GM18870 (cell line): ENCODE measurements around the gene IGHMBP2.

Experiments used
- ATAC-seq: cut with Tn5 transposase; IDR thresholded peaks from one replicate; pipeline ENCODE4 v1.9.1; 2021; ENCODE audit warnings: moderate library complexity; ENCODE audit not compliant: unreplicated experiment

IGHMBP2 gene

DNA sequence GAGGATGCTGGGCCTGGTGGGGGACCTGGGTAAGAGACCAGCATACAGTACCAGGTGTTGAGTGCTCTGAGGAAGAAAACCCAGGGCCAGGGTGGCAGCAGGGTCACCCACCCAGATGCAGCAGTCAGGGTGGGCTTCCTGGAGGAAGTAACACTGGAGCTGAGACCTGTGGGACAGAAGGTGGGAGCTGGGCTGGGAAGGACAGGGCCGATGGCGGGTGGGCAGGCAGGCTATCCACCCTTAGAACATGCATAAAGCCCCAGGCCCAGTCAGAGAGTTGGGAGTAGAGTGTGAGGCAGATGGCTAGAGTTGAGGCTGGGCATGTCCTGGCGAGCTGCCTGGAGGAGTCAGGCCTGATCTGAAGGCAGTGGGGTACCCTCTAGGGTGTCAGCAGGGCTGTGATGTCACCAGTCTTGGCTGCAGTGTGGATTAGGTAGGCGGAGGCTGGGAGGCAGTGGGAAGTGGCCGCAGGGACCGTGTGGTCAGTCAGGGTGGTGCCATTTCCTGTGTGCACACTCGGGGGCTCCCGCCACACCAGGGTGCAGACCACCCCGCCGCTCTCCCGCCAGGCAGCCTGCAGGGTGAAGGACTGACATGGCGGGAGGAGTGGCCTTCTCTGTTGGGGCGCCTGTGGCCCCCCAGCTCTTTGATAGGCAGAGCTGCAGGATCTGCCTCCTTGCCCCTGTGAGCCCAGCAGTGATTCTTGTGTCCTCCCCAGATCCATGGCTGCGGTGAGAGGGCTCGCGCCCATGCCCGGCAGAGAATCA, 35.3 kb downstream of the IGHMBP2 start:
- no peak for ATAC-seq

DNA sequence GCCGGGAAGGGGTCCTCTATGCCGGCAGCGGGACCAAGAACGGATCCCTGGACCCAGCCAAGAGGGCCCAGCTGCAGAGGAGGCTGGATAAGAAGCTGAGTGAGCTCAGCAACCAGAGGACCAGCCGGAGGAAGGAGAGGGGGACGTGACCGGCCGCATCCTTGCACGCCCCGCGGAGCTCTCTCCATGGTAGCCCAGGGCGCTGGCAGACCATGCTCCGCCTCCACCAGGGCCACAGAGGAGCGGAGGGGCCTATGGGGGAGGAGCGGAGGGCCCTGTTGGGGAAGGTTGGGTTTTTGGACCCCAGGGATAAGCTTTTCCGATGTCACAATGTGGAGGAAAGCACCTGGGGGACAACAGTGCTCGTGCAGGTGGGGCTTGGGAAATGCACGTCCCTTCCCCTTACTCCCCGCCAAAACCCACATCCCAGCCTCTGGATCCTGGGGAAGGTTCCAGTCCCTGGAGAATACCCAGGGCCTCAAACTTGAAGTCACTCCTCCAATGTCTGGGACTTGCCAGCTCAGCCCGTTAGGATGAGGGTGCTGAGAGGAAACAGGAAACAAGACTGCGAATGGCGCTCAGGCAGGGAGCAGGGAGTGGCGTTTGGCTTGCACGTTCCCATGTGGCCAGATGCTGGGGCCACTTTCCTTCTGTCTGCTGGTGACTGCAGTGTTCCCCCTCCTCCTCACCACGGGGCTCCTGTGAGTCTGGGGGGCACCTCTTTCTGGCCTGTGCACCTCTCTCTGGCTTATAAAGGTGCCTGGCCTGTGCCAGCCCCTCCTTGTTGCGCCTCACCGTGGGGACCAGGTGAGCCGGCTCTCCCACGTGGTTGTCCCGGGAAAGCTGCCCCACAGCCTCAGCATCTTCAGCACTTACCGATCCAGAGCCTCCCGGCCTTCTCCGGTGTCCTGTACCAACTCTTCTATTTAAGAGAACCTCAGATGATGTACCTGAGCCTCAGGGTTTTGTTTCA, 36.2 kb downstream of the IGHMBP2 start:
- no peak for ATAC-seq

DNA sequence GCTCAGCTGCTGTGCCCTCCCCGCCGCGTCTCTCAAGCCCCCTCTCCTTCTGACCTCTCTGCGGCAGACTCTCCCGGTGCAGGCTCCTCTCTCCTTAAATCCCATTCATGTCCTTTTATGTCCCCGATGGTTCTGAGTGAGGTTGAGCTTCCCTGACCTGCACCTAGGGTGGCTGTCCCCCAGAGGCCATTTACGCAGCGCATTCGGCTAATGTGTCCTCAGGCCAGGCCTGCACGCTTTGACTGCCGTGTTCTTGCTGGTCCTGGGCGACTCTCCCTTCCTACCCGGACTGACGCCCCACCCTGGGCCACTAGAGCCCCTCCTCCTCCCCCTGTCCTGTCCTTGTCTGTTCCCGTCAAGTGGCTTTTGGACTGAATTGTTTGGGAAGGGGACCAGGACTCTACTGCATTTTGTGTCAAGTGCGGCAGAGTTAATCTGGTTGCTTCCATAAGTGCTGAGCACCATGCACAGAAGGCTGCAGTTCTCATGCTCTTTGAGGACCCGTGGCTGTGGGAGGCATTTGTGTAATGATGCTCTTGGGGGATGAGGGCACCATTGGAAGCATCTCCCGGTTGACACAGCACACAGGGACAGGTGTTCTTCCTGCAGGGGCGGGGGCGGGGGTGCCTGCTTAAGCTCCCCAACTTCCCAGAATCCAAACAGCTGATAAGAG, 37.1 kb downstream of the IGHMBP2 start:
- ATAC-seq: no peak

DNA sequence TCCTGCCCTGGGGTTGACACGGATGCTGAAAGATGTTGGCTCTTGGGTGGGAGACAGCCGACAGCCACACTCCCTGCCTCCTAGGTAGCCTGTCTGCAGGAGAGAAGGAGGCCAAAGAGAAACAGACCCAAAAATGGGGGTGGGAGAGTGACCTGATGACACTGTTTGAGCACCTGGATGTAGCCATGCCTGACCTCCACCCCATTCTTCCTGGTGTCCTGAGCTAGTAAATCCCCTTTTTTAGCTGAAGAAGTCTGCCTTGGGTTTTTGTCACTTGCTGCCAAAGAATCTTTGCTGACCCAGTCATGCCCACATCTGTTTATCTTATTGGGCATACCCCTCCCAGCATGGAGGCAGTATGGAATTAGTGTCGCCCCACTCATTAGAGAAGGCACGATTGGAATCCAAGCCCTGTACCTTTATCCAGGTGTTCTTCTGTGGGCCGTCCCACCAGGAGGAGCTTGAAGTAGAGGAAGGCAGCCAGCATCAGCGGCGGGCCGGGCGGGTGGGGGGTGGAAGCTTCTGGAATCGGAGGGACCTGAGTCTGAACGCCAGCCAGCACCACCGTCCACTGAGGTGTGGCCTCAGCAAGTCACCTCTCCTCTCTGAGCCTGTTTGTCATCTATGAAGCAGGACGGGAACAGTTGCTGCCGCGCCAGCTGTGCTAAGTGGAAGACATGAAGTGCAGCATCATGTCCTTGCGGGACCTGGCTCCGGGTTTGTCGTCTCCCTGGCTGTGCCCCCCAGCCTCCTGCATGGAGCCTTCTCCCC, 37.8 kb downstream of the IGHMBP2 start:
- no peak for ATAC-seq

DNA sequence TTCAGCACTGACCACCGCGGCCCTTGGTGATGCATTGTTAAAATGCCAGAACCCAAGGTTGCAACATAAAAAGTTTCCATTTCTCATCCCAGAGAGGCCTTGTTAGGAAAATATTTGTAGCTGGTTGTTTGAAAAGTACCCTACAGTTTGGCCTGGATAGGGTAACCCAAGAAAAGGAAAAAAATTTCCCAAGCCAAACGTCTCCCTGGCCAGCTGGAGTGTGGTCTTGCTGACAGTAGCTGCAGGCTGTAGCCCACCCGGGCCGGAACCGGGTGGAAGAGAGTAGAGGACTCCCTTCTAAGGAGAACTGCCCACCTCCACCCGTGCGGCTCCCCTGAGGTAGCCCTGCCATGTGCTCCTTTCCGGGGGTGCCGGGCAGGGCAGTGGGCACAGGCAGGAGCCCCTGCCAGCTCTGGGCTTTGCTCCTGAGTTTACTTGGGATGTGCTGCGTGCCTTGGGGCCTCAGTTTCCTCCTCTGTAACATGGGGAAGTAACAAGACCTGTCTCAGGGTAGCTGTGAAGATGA, 38.5 kb downstream of the IGHMBP2 start:
- ATAC-seq: no peak

DNA sequence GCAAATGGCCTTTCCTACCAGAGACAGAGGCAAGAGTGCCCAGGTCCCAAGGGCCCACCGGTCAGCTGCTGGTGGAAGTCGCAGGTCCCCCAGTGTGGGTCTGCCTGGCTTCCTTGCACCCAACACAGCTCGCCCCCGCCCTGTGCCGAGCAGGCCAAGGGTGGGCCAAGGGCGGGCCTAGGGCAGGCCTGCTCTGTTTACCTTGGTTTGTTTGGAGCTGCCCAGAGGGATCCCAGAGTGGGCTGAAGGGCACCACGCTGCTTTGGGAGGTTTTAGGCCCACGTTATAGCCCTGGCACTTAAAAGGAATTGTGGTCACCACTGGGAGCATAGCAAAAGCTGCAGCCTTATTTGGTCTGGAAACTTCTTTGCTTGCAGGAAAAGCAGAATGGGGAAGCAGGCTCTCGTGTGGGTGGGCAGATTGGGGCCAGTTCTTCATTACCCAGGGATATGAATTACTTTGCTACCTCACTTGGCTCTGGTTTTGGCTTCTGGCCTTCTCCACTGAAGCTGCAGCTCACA, 39.1 kb downstream of the IGHMBP2 start:
- no peak for ATAC-seq

DNA sequence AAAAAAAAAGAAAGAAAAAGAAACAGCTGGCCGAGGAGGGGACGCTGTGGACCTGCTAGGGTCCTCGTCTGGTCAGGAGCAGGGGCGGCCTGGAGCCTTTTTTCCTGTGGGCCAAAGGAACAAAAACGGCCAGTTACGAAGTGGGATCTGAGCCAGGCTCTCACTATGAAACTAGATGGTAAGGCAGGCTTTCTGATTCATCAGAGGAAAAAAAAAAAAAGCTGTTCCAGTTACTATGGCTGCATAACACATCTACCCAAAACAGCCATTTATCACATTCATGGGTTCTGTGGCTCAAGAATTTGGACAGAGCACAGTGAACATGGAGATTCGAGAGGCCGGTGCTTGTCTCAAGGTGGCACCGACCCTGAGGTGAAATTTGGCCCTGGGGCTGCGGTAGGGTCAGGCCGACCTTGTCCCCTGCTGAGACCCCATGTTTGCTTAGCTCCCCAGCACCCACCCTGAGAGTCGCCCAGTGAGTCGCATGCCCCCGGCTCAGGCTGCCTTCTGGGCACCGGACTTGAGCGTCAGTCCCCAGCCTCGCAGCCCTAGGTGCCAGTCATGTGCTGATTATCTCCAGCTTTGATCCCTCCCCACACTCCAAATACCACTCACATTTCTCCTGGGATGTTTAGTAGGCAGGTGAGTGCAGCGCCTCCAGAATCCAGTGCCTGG, 42.9 kb downstream of the IGHMBP2 start:
- ATAC-seq: no peak

DNA sequence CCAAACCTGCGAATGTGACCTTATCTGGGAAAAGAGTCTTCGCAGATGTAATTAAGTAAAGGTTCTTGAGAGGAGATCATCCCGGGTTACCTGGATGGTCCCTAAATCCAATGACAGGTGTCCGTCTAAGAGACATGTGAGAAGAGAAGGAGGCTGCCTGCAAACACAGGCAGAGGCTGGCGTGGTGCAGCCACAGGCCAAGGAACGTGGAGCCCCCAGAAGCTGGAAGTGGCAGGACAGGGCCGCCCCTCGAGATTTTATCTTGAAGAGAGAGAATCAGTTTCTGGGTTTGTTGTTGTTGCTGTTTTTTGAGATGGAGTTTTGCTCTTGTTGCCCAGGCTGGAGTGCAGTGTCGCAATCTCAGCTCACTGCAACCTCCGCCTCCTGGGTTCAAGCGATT, 43.5 kb downstream of the IGHMBP2 start:
- no peak for ATAC-seq

DNA sequence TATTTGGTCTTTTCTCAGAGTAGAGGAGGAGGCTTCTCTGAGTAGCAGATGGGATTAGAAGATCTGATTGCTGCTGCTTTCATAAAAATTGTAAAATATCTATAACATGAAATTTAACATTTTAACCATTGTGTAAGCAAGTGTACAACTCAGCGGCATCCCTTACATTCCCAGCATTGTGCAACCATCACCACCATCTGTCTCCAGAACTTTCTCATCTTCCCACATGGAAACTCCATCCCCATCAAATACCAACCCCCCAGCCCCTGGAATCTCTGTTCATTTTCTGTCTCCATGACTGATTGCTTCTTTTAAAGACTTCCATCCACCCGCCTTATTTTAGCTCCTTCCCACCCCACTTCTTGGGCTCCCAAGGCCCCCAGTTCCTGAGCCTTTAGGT, 44.8 kb downstream of the IGHMBP2 start:
- ATAC-seq: no peak

DNA sequence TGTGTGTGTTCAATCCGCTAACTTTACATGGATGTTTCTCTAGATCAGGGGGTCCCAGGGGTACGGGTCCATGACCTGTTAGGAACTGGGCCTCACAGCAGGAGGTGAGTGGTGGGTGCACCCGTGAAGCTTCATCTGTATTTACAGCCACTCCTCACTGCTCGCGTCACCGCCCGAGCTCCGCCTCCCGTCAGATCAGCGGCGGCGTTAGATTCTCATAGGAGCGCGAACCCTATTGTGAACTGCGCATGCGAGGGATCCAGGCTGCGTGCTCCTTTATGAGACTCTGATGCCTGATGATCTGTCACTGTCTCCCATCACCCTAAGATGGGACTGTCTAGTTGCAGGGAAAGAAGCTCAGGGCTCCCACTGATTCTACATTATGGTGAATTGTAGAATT, 45.2 kb downstream of the IGHMBP2 start:
- ATAC-seq: no peak

DNA sequence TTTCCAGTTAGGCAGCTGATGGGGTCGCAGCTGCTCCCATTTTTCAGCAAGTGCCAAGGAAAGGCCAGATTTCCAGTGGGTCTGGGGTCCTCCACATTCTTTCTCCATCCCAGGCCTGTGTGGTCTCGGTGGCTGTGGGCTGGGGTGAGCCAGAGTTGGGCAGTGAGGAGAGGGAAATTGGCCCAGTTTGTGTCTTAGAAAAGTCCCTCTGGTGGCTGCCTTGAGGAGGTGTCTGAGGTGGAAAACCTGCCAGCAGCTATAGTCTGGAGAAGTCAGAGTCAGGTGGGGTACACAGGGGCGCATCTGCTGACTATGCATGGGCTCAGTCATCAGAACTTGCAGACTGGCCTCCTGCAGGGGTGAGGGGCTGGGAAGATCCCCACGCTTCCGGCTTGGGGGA, 46.6 kb downstream of the IGHMBP2 start:
- ATAC-seq: no peak

DNA sequence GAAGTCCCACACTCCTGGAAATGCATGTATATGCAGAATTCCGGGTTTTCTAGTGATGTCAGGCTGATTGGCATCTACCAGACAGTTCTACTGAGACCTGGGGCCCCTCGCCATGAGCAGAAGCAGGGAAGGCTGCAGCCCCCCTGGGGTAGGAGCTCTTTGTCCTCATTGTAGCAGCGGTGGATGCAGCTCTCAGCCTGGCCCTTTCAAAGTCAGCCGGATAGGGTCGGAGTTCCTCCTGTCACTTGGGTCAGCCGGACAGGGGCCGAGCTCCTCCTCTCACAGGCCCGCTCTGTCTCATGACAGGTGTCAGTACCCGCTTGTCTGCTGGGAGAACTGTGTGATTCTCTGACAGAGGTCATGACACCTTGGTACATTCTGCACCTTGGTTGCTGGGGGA, 47.1 kb downstream of the IGHMBP2 start:
- no peak for ATAC-seq

DNA sequence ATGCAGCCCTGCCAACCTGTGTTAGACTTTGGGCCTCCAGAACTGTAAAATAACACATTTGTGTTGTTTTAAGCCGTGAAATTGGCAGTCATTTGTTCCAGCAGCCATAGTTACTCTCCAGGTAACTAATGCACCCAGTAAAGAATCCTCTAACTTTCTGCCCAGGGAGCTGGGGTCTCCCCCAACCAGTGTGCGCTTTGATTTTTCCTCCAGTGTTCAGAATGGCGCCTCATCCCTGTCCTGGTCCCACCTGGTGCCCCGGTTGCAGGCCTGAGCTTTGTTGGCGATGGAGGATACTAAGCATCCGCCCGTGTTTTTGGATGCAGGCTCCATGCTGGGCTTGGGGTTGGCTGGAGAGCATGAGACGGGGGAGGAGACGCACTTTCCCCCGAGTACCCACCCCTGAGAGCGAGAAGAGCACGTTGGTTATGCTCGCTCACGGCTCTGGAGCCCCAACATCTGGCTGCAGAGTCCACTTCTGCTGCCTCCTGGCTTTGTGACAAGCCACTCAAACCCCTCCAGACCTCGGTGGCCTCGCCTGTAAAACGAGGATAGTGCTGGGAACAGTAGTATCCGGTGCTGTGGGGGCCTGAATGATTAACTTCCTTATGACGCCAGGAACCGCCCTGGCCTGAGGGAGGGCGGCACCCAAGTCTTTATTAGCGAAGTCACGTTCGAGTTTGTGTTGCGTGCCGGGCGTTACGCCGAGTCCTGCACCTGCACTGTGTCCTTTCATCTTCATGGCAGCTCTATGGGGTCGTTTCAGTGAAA, 51.3 kb downstream of the IGHMBP2 start:
- ATAC-seq: no peak

DNA sequence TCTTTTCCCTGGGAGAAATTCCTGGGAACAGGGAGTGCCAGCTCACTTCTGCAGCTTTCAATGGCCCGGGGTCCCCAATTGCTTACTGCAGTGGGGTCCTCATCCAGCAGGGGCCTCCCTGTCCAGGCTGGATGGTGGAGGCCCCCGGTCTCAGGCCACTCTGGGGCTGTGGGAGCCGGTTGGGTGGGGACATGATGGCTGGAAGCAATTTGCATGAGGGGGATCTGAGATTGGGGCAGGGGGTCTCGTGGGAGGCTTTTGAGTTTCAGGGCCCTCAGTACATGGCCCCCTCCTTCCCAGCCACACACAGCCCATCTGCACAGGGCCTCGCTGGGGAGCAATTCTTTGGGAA, 51.9 kb downstream of the IGHMBP2 start:
- no peak for ATAC-seq

DNA sequence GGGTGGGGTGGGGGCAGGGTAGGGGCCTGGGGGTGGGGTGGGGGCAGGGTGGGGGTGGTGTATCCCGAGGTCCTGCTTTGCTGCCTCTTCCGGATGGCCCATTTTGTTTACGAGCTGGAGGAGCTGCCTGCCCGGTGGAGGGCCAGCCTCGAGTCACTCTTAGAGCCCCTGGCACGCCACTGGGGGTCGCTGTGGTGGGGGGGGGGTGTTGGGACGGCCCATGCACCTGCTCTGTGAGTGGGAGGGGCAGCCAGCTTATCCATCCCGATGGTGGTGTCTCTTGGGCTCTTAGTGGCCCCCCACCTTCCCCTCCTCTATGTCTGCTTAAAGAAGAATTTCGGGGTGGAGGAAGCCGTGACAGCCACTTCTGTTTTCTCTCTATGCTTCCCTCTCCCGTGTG, 52.5 kb downstream of the IGHMBP2 start:
- no peak for ATAC-seq

DNA sequence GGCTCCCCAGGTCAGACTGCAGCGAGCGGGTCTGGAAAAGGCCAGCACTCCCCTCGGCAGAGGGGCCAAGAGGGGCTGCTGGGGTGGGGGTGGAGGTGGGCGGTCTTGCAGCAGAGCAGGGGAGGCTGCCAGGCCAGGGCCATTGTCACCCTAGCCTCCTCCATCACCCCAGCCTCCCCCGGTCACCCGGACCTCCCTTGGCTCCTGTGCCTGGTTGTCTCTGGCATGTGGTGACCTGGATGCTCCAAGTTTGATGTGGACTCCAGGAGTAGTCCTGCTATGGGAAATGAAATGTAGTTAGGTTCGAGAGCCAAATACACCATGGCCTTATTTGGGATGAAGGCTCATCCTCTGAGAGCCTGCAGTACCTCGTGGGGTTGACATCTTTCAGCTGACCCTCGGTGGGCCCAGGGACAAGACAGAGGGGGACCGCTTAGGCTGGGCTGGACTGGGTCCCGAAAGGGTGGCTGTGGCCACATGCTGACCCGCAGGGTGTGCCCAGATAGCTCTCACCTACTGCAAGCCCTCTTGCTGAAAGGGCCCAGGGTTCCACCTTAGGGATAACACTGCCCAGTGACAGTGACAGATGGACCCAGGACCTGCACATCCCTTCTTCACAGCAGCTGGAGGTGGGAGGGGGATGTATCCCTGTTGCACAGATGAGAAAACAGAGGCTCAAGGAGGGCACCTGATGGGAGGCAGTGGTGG, 53.0 kb downstream of the IGHMBP2 start:
- ATAC-seq: no peak

DNA sequence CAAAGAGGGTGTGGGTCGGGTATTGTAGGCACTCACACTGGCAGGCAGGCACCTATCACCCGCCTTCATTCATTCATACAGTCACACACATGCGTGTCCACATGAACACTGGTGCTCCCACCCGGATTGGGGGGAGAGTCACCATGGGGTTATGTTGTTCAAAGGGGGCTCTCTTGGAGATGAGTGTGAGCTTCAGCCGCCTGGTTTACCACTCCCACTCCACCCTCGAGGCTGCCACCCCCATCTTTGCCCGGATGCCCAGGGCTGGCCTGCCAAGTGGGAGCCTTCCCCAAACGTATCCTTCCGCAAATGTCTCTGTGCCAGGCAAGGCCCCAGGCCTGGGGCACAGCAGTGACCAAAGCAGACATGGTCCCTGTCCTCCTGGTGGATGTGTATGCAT, 54.5 kb downstream of the IGHMBP2 start:
- ATAC-seq: no peak

DNA sequence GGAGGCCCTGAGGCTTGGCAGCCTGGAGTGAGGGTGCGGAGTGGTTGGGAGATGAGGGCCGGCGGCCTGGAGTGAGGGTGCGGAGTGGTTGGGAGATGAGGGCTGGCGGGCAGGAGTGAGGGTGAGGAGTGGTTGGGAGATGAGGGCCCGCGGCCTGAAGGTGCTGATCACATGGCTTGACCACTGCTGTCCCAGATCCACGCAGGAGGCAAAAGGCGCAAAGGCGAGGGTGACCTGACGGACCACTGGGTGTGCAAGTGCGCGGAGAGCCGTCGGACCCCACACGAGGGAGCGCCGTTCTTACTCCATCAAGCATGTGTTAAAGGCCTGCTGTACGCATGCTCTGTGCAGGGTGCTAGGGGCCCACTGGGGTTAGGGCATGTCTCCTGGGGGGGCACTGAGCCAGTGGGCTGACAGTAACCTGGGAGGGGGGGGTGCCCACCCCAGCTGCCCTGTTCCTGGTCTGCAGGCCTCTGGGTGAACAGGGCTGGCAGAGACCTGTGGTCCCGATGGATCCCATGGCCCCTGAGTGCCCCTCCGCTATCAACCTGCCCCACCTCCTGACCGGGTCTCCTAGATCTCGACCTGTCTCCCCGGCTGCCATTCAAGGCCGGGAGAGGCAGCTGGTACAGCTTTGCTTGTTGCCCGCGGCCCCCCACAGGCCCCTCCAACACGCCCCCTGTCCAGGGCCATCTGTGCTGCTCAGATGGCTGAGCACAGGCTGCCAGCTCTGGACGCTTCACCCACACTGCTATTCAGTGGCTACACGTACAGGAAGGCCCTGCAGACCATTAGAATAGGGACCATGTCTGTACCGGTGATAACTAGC, 56.0 kb downstream of the IGHMBP2 start:
- ATAC-seq: no peak
